GM21447 (cell line): ENCODE data around the gene TSPAN9.
A peak's percentile ranks its signal among the peaks of the same experiment; 100 is the strongest.

Experiments
- ATAC-seq: cut with Tn5 transposase; IDR thresholded peaks from one replicate; pipeline ENCODE4 v1.9.1; 2021; ENCODE audit not compliant: unreplicated experiment

Gene TSPAN9

DNA sequence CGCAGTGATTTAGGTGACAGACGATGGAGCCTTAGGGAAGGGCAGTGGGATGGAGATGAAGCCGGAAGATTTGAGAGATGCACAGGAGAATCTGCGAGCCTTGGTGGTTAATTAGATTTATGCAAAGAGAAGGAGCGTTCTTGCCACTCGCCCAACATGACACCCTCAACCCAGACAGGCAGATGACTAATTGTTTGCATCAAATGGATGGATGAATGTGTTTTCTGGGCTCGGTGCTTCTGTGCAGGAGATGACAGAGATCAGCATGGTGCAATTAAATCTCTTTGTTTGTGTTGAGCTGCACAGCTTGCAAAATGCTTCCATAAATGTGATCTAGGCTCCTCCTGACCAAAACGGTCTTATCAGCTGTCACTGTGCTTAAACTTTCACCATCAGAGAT, 211.5 kb downstream of the TSPAN9 start:
- no peak for ATAC-seq

- no peak for ATAC-seq
Observed at GRCh38 chr12:3289702-3290101, 212.5 kb downstream of the TSPAN9 start.

- no peak for ATAC-seq
Observed at GRCh38 chr12:3291939-3292338, 214.8 kb downstream of the TSPAN9 start.

DNA sequence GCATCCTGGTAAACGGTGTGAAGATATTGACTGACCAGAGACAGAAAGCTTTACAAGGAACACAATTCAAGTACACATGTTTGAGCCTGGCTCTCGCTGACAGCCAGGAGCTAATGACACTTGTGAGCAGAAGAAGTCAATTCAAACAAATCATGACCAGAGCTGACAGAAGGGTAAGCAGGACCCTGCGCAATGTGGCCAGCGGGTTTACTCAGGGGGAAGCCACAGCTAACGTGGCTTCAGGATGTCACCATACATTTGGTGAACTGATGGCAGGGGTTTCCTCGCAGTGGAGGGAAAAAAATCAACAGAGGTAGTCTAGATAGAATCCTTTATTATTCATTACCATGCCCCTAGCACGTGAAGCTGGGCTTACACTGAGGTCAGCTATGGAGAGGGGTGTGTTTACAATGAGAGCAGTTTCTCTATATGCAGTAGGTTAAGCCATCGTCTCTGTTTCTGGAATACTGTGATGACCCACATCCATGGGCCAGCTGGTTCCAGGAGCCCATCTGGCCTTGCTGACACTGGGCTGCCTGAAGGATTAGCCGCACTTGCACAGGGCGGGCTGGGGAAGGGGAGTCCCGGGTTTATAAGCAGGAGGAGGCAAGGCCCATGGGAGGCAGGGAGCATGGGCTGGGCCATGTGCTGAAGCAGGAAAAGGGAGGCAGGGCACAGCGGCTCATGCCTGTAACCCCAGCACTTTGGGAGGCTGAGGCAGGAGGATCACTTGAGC, 215.7 kb downstream of the TSPAN9 start:
- no peak for ATAC-seq

DNA sequence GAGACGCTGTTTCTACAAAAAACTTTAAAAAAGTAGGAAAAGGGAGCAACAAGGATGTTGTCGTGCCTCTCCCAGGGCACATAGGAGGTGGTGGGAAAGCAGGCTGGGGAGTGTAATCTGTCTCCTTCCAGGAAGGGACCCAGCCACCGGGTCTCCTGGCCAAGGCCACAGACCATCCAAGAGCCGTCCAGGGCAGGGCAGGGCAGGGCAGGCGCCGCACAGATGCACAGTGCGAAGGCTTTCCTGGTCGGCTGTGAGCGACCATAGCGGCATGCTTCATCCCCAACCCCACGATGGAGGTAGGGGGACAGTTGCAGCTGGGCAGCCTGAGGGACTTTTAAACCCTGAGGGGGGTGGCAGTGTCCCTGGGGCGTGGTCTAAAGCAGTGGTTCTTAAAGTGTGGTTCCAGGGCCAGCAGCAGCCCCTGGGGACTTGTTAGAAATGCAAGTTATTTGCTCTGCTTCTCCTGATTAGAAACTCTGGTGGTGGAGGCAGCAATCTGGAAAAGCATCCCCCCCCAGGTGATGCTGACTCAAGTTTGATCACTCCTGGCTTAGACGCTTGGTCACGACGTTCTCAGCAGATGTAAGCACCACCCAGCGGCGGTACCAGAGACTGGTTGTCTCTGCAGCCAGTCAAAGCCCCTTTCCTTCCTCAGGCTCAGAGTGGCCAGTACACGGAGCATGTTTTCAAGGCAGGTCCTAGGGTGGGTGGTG, 216.4 kb downstream of the TSPAN9 start:
- no peak for ATAC-seq

DNA sequence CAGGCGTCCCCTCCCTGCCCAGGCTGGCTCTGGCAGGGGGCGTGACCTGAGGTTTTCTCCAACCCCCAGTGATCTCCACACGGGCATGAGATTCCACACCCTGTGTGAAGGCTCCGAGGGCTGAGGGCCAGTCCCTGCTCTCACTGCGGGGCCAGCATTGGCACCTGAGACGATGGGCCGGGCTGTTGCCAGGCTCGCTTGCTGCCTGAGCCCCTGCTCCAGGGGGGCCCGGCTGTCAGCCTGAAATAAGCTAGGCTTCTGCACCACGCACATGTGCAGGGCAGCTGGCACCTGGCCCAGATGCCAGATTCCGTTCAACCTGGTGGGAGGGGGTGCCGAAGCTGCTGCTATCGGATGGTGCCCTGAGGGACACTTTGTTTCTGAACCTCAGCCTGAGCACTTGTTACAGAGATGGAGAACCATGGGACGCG, 217.3 kb downstream of the TSPAN9 start:
- no peak for ATAC-seq

GRCh38 chr12:3295225-3295624, 218.0 kb downstream of the TSPAN9 start:
- ATAC-seq: no peak

- ATAC-seq: no peak
Observed at GRCh38 chr12:3295646-3296408, 218.6 kb downstream of the TSPAN9 start.

DNA sequence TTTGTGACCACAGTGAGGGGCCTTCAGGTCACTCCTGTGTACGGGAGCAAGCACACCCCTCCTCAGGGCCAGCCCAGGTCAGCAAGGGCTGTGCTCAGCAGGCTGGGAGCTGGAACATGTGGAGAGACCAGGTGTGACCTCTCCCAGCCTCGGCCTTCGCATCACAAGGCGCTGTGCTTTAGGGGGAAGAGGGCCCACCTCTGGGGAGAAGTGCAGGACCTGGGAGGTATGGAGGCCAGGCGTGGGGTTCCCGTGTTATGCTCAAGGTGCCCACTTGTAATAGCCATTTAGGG, 219.2 kb downstream of the TSPAN9 start:
- no peak for ATAC-seq

DNA sequence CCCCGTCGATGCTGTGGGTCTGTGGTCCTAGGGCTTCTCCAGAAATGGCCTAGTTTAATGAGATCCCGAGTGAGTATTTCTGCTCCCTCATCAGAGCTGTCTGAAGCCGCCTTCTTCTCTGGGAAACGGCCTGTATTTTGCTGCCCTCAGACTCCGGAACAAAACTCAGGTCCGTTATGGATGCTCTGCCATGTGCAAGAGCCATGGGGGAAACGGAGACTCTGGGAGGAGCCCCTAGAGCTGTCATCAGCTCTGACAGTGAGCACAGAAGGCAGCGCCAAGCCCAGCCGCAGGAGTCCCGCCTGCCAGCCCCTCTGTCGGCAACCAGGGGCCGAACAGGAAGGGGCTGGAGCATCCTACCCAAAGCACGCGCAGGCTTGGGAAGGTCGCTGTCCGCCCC, 221.4 kb downstream of the TSPAN9 start:
- ATAC-seq: no peak

- peak; percentile 68 for ATAC-seq
Observed at GRCh38 chr12:3299929-3300832, 223.0 kb downstream of the TSPAN9 start.

DNA sequence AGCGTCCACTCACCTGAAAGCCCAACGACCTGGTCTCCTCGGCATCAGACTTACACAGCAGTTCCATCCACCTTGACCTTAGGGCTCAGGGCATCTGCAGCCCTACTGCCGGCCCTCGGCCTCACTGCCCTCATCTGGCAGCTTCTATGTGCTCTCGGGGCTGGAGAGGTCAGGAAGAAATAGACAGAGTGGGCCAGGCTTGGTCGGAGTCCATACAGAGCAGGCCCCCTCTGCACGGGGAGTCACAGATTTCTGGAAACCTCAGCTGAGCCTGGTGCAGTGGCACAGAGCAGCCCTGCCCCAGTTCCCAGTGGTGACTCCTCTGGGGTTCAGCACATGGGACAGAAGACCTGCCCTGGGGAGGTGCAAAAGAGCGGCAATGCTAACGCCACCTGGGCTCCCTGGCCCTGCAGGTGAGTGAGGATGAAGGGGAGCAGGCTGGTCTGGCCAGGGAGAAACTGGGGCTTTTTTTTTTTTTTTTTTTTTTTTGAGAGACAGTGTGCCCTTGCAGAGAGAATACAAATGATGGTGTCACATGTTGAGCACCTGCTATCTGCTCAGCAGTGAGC, 223.7 kb downstream of the TSPAN9 start:
- no peak for ATAC-seq

DNA sequence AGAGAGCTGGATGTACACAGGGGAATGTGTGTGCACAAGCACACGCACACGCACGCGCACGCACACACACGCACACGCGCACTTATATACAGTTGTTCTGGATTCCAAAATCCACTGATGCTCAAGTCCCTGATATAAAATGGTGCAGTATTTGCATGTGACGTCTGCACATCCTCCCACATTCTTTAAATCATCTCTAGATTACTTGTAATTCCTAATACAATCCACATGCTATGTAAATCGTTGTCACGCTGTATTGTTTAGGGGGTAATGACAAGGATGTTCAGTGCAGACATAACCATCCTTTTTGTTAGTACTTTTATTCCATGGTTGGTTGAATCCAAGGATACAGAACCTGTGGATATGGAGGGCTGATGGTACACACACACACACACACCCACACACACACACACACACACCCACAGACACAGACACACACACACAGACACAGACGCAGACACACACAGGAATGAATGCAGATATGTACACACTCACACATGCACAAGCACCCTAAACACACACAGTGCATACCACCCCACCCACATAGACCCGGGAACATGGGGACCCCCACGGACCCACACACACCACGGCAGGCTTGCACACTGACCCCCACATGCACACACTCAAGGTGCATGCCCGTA, 225.3 kb downstream of the TSPAN9 start:
- no peak for ATAC-seq

GRCh38 chr12:3303410-3304136, 226.4 kb downstream of the TSPAN9 start:
- ATAC-seq: no peak

DNA sequence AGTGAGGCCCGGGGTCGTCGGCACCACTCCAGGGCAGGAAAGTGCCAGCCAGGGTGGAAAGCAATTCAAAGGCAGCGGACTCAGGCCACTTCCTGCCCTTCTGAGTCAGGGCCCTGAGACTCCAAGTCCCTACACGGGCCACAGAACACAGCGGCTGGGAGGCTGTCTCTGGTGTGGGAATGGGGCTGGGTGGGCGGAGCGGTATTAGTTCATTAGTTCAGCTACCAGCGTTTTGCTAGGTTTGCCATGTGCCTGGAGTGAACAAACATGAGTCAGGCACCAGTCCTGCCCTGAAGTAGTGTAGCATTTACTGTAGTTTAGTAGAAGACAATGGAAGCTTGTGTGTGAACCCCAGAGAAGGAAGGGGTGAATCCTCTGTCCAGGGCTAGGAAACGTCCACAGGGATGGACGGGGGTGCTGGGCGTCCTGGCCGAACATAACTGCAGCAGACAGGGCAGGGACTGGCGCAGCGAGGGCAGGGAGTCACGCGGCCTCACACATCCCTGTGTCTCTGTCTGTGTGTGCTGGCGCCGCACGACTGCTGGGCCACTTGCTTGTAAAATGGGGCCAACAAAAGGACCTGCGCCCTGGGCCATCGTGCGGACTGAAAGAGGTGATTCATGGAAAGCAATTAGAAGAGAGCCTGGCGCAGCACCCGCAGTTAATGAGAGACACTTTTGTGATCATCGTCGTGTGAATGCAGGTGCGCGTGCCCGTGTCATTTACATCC, 227.4 kb downstream of the TSPAN9 start:
- no peak for ATAC-seq

GRCh38 chr12:3305464-3305863, 228.3 kb downstream of the TSPAN9 start:
- ATAC-seq: no peak

DNA sequence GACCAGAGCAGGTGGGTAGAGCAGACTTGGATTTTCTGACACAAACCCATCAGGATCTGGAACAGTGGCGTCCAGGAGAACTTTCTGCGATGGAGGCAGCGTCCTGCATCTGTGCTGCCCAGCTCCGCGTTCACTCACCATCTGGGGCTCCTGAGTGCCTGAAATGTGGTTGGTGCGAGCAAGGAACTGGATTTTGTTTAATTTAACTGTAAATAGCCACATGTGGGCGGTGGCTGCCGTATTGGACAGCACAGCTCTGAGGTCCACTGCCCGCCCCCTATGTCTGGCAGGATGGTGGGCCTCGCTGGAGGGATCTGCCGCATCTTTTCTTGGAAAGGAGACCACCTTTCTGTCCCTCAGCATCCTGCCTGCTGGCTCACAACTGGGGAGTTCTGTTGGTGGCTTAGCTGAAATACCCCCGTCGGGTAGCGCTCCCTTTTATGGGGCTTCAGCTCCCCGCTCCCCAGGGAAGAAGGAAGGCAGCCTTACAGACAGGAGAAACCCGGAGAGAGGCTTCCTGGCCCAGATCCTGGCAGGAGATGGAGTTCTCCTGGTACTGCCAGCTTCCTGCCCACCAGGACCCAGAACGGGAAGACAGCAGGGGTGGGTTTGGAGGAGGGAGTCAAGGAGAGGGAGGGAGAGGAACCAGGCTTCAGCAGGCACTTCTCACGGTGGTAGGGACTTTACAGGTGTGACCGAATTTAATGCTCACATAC, 228.9 kb downstream of the TSPAN9 start:
- ATAC-seq: no peak

- no peak for ATAC-seq
Observed at GRCh38 chr12:3307389-3307788, 230.2 kb downstream of the TSPAN9 start.
